Liver (tissue), 9 donors: Measurements from ENCODE around the gene ANGEL2. TPM values are rescaled to one million over a fixed set of nuclear protein-coding genes. Genes with fewer than 3 reads are reported as not detected.

Experiments
- DNase-seq: peaks from one replicate; pipeline ENCODE4 v3.0.0-alpha.2; 2017; ENCODE audit warnings: low spot score
- H3K27ac ChIP-seq, 2 donors: one replicate each; pipeline ENCODE4 v1.7.0; 2013; ENCODE audit warnings: inconsistent platforms in 2 of 2, low read length in 2 of 2, control low read depth in 1 of 2, low read depth in 1 of 2, mild to moderate bottlenecking in 1 of 2
- H3K27me3 ChIP-seq, 4 donors: one replicate each; pipeline versions ENCODE4 v1.6.1 to v1.7.0; 2013; ENCODE audit warnings: low read length in 3 of 4, inconsistent platforms in 1 of 4, mild to moderate bottlenecking in 1 of 4, moderate library complexity in 1 of 4; ENCODE audit not compliant: control insufficient read depth in 4 of 4, insufficient read depth in 4 of 4
- H3K36me3 ChIP-seq, 4 donors: one replicate each; pipeline versions ENCODE4 v1.6.1 to v1.7.0; 2013; ENCODE audit warnings: low read length in 3 of 4, mild to moderate bottlenecking in 3 of 4, low read depth in 1 of 4, moderate library complexity in 1 of 4; ENCODE audit not compliant: control insufficient read depth in 4 of 4, insufficient read depth in 3 of 4
- H3K4me1 ChIP-seq, 4 donors: one replicate each; pipeline versions ENCODE4 v1.6.1 to v1.7.0; 2013; ENCODE audit warnings: low read length in 3 of 4, mild to moderate bottlenecking in 3 of 4, moderate library complexity in 1 of 4; ENCODE audit not compliant: control insufficient read depth in 4 of 4, insufficient read depth in 4 of 4
- H3K4me3 ChIP-seq, 3 donors: one replicate each; pipeline versions ENCODE4 v1.6.1 to v1.7.0; 2013; ENCODE audit warnings: low read length in 3 of 3, control low read depth in 1 of 3, low read depth in 1 of 3, mild to moderate bottlenecking in 1 of 3
- H3K9ac ChIP-seq, 2 donors: one replicate each; pipeline ENCODE4 v1.7.0; 2013; ENCODE audit warnings: low read length in 2 of 2, mild to moderate bottlenecking in 2 of 2, moderate library complexity in 2 of 2, control low read depth in 1 of 2, low read depth in 1 of 2
- H3K9me3 ChIP-seq, 4 donors: one replicate each; pipeline versions ENCODE4 v1.6.1 to v1.7.0; 2013; ENCODE audit warnings: low read length in 3 of 4; ENCODE audit not compliant: control insufficient read depth in 4 of 4
- EGR1 ChIP-seq, 2 donors: IDR thresholded peaks; 2 replicates each; pipeline ENCODE4 v1.6.1; 2016 to 2018; ENCODE audit warnings: antibody characterized with exemption in 2 of 2, low read depth in 2 of 2
- FOXA1 ChIP-seq: IDR thresholded peaks from 2 replicates; pipeline ENCODE4 v1.6.1; 2016; ENCODE audit warnings: antibody characterized with exemption
- FOXA2 ChIP-seq: IDR thresholded peaks from 2 replicates; pipeline ENCODE4 v1.6.1; 2016; ENCODE audit warnings: antibody characterized with exemption
- GABPA ChIP-seq, 2 donors: IDR thresholded peaks in 1 of 2; conservative IDR thresholded peaks in 1 of 2; 2 replicates each; pipeline ENCODE4 v1.6.1; 2016; ENCODE audit warnings: antibody characterized with exemption in 2 of 2, mild to moderate bottlenecking in 1 of 2, moderate library complexity in 1 of 2
- HNF4A ChIP-seq, 2 donors: conservative IDR thresholded peaks; 2 replicates each; pipeline ENCODE4 v1.6.1; 2016; ENCODE audit warnings: antibody characterized with exemption in 2 of 2, mild to moderate bottlenecking in 2 of 2
- HNF4G ChIP-seq: IDR thresholded peaks from 2 replicates; pipeline ENCODE4 v1.6.1; 2016; ENCODE audit warnings: antibody characterized with exemption
- JUND ChIP-seq, 2 donors: IDR thresholded peaks; 2 replicates each; pipeline ENCODE4 v1.6.1; 2016; ENCODE audit warnings: antibody characterized with exemption in 2 of 2
- NR2F2 ChIP-seq: IDR thresholded peaks from 2 replicates; pipeline ENCODE4 v1.6.1; 2016; ENCODE audit warnings: antibody characterized with exemption
- RAD21 ChIP-seq, 2 donors: IDR thresholded peaks; 2 replicates each; pipeline ENCODE4 v1.6.1; 2016; ENCODE audit warnings: antibody characterized with exemption in 2 of 2, mild to moderate bottlenecking in 2 of 2
- RXRA ChIP-seq, 2 donors: IDR thresholded peaks; 2 replicates each; pipeline ENCODE4 v1.6.1; 2017 to 2018; ENCODE audit warnings: antibody characterized with exemption in 2 of 2, mild to moderate bottlenecking in 1 of 2
- SP1 ChIP-seq: IDR thresholded peaks from 2 replicates; pipeline ENCODE4 v1.6.1; 2018; ENCODE audit warnings: antibody characterized with exemption, mild to moderate bottlenecking
- TAF1 ChIP-seq: conservative IDR thresholded peaks from 2 replicates; pipeline ENCODE4 v1.6.1; 2016; ENCODE audit warnings: antibody characterized with exemption, mild to moderate bottlenecking
- YY1 ChIP-seq: IDR thresholded peaks from 2 replicates; pipeline ENCODE4 v1.6.1; 2016; ENCODE audit warnings: antibody characterized with exemption, mild to moderate bottlenecking
- WGBS: extraction: QIAGEN DNeasy Blood & Tissue Kit; methylation state at CpG from one replicate; pipeline ENCODE4 v1.1.7; 2013; 5-methylcytosine and 5-hydroxymethylcytosine counted together
- polyA plus RNA-seq, 2 donors: library from polyadenylated mRNA; stranded (reverse) in 1 of 2; unstranded in 1 of 2; fragments of 200-250 nt in 1 of 2; fragments of >200 nt in 1 of 2; fragmentation: Nextera tagmentation in 1 of 2; extraction: Ambion mirVana in 1 of 2; gene quantifications; one replicate each; pipeline versions ENCODE4 v1.2.1 to v1.2.3, GENCODE V29; 2013 to 2015
- total RNA-seq, 2 donors: library from RNA; depleted of rRNA; stranded (reverse); fragments of >200 nt; gene quantifications; one replicate each; pipeline ENCODE4 v1.2.3, GENCODE V29; 2014
- TF ChIP-seq, protein P1 (sequence below): IDR thresholded peaks from 2 replicates; pipeline ENCODE4 v1.6.1; 2016; ENCODE audit warnings: antibody characterized with exemption
- TF ChIP-seq, protein P2 (sequence below): IDR thresholded peaks from 2 replicates; pipeline ENCODE4 v1.6.1; 2016; ENCODE audit warnings: antibody characterized with exemption, mild to moderate bottlenecking
- TF ChIP-seq, protein P3 (sequence below): fragments of 150-350 bp; IDR thresholded peaks from 2 replicates; pipeline ENCODE4 v1.5.1; 2017; ENCODE audit warnings: improper control_type of control experiment, low read depth, low read length; ENCODE audit not compliant: missing input control
- TF ChIP-seq, protein P4 (sequence below): IDR thresholded peaks from 2 replicates; pipeline ENCODE4 v1.6.1; 2016; ENCODE audit warnings: antibody characterized with exemption
- TF ChIP-seq, protein P5 (sequence below): IDR thresholded peaks from 2 replicates; pipeline ENCODE4 v1.6.1; 2016; ENCODE audit warnings: antibody characterized with exemption
- donor health status: healthy.
- donor health status: healthy.
- donor health status: healthy.
- donor health status: healthy.
- donor health status: healthy.

Gene ANGEL2
- total and polyA plus RNA-seq, 4 donors = 8.2 to 31.1 (median 16.4) TPM

DNA sequence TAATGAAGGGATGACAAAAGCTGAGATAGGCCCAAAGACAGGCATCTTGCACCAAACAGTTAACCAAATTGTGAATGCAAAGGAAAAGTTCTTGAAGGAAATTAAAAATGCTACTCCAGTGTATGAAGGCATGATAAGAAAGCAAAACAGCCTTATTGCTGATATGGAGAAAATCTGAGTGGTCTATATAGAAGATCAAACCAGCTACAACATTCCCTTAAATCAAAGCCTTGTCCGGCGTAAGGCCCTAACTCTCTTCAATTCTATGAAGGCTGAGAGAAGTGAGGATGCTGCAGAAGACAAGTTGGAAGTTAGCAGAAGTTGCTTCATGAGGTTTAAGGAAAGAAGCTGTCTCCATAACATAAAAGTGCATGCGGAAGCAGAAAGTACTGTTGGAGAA, 4.3 kb upstream of the ANGEL2 start:
- no peak overlapping the region for H3K4me3 ChIP-seq
- H3K27ac ChIP-seq = no peak overlapping the region
- TF ChIP-seq YY1 = no peak
- TF ChIP-seq, protein P1, sequence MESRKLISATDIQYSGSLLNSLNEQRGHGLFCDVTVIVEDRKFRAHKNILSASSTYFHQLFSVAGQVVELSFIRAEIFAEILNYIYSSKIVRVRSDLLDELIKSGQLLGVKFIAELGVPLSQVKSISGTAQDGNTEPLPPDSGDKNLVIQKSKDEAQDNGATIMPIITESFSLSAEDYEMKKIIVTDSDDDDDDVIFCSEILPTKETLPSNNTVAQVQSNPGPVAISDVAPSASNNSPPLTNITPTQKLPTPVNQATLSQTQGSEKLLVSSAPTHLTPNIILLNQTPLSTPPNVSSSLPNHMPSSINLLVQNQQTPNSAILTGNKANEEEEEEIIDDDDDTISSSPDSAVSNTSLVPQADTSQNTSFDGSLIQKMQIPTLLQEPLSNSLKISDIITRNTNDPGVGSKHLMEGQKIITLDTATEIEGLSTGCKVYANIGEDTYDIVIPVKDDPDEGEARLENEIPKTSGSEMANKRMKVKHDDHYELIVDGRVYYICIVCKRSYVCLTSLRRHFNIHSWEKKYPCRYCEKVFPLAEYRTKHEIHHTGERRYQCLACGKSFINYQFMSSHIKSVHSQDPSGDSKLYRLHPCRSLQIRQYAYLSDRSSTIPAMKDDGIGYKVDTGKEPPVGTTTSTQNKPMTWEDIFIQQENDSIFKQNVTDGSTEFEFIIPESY = no peak
- TF ChIP-seq EGR1 (IDR thresholded peaks at IDR 0.05; ENCODE audit: low read depth in 2 of 2) = no peak
- TF ChIP-seq, protein P2, sequence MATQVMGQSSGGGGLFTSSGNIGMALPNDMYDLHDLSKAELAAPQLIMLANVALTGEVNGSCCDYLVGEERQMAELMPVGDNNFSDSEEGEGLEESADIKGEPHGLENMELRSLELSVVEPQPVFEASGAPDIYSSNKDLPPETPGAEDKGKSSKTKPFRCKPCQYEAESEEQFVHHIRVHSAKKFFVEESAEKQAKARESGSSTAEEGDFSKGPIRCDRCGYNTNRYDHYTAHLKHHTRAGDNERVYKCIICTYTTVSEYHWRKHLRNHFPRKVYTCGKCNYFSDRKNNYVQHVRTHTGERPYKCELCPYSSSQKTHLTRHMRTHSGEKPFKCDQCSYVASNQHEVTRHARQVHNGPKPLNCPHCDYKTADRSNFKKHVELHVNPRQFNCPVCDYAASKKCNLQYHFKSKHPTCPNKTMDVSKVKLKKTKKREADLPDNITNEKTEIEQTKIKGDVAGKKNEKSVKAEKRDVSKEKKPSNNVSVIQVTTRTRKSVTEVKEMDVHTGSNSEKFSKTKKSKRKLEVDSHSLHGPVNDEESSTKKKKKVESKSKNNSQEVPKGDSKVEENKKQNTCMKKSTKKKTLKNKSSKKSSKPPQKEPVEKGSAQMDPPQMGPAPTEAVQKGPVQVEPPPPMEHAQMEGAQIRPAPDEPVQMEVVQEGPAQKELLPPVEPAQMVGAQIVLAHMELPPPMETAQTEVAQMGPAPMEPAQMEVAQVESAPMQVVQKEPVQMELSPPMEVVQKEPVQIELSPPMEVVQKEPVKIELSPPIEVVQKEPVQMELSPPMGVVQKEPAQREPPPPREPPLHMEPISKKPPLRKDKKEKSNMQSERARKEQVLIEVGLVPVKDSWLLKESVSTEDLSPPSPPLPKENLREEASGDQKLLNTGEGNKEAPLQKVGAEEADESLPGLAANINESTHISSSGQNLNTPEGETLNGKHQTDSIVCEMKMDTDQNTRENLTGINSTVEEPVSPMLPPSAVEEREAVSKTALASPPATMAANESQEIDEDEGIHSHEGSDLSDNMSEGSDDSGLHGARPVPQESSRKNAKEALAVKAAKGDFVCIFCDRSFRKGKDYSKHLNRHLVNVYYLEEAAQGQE = no peak
- no peak for TF ChIP-seq GABPA (IDR thresholded peaks at IDR 0.05 in 1 of 2, conservative IDR thresholded peaks at IDR 0.05 in 1 of 2)
- TF ChIP-seq FOXA1 = no peak
- no peak for TF ChIP-seq FOXA2
- TF ChIP-seq, protein P3, sequence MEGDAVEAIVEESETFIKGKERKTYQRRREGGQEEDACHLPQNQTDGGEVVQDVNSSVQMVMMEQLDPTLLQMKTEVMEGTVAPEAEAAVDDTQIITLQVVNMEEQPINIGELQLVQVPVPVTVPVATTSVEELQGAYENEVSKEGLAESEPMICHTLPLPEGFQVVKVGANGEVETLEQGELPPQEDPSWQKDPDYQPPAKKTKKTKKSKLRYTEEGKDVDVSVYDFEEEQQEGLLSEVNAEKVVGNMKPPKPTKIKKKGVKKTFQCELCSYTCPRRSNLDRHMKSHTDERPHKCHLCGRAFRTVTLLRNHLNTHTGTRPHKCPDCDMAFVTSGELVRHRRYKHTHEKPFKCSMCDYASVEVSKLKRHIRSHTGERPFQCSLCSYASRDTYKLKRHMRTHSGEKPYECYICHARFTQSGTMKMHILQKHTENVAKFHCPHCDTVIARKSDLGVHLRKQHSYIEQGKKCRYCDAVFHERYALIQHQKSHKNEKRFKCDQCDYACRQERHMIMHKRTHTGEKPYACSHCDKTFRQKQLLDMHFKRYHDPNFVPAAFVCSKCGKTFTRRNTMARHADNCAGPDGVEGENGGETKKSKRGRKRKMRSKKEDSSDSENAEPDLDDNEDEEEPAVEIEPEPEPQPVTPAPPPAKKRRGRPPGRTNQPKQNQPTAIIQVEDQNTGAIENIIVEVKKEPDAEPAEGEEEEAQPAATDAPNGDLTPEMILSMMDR = no peak
- TF ChIP-seq, protein P4, sequence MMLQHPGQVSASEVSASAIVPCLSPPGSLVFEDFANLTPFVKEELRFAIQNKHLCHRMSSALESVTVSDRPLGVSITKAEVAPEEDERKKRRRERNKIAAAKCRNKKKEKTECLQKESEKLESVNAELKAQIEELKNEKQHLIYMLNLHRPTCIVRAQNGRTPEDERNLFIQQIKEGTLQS = no peak
- no peak for TF ChIP-seq NR2F2
- no peak for TF ChIP-seq HNF4A (conservative IDR thresholded peaks at IDR 0.05)
- TF ChIP-seq SP1 = no peak
- TF ChIP-seq HNF4G = no peak
- no peak for TF ChIP-seq RXRA (IDR thresholded peaks at IDR 0.05)
- no peak for TF ChIP-seq JUND (IDR thresholded peaks at IDR 0.05)
- no peak for TF ChIP-seq TAF1
- TF ChIP-seq RAD21 (IDR thresholded peaks at IDR 0.05) = no peak
- TF ChIP-seq, protein P5, sequence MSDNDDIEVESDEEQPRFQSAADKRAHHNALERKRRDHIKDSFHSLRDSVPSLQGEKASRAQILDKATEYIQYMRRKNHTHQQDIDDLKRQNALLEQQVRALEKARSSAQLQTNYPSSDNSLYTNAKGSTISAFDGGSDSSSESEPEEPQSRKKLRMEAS = no peak
- no peaks in the 10 kb centered on the region for H3K36me3 ChIP-seq
- DNase-seq = no peak
- no peaks in the 10 kb centered on the region for H3K9me3 ChIP-seq
- no peaks in the 10 kb centered on the region for H3K4me1 ChIP-seq
- 96% methylated on average over 3 of the region's 3 CpGs for WGBS
- H3K27me3 ChIP-seq = no peaks in the 10 kb centered on the region
- H3K9ac ChIP-seq = no peak overlapping the region
